Stimulated activated CD4-positive, alpha-beta T cell treated with anti-CD3 and anti-CD28 coated beads, Interleukin-12 subunit alpha, Interleukin-12 subunit beta, amount 100 ng/mL, for 24 hours (primary cell): ENCODE results near the gene CDCP2.
A peak's percentile ranks its signal among the peaks of the same experiment; 100 is the strongest.

Experiments
- DNase-seq, 2 experiments: peaks; one replicate each; pipeline ENCODE4 v3.0.0-alpha.2; 2020; ENCODE audit warnings: low read depth in 2 of 2

CDCP2 gene

GRCh38 chr1:54152696-54153095 lies at the start of gene CDCP2:
Gene CDCP2, minus strand, starts transcription at chr1:54153000. Its CDS starts 78 bp downstream, at chr1:54152922.
- DNase-seq, result no peak

DNA sequence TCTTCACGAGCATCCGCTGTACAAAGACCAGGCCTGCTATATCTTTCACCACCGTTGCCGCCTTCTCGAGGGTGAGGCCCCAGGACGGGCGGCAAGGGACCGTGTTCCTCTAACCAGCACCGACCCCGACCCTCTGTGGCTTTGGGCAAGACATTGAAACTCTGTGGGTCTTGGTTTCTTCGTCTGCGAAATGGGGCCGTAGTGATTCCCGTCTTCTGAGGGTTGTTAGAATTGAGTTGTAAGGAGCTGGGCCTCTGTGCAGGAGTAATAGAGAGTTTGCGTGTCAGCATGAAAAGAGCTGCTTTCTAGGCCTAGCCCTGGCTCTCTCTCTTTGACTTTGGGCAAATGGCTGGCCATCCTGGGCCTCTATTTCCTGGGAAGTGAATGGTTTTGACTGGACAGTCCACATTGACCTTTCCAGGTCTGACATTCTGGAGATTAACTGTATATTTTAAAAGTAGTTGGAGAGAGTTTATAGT lies 47.8 kb upstream of the CDCP2 start:
- peak in 1 of 2 experiments; percentile 6 for DNase-seq

DNA sequence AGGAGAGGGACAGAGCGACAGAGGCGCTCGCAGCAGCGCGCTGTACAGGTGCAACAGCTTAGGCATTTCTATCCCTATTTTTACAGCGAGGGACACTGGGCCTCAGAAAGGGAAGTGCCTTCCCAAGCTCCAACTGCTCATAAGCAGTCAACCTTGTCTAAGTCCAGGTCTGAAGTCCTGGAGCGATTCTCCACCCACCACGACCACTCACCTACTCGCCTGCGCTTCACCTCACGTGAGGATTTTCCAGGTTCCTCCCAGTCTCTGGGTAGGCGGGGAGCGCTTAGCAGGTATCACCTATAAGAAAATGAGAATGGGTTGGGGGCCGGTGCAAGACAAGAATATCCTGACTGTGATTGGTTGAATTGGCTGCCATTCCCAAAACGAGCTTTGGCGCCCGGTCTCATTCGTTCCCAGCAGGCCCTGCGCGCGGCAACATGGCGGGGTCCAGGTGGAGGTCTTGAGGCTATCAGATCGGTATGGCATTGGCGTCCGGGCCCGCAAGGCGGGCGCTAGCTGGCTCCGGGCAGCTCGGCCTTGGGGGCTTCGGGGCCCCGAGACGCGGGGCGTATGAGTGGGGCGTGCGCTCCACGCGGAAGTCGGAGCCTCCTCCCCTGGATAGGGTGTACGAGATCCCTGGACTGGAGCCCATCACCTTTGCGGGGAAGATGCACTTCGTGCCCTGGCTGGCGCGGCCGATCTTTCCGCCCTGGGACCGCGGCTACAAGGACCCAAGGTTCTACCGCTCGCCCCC lies 47.1 kb upstream of the CDCP2 start, which contains the start of the genes CYB5RL and MRPL37:
TSS of gene CYB5RL (minus strand) at position 266 of the 754 bp plus-strand sequence. CDS start 4,414 bp downstream, outside the sequence.
TSS of gene MRPL37 (plus strand) at position 403 of the 754 bp plus-strand sequence. CDS start at position 480, 77 bp downstream.
- DNase-seq, result peak; percentile 82 to 85

DNA sequence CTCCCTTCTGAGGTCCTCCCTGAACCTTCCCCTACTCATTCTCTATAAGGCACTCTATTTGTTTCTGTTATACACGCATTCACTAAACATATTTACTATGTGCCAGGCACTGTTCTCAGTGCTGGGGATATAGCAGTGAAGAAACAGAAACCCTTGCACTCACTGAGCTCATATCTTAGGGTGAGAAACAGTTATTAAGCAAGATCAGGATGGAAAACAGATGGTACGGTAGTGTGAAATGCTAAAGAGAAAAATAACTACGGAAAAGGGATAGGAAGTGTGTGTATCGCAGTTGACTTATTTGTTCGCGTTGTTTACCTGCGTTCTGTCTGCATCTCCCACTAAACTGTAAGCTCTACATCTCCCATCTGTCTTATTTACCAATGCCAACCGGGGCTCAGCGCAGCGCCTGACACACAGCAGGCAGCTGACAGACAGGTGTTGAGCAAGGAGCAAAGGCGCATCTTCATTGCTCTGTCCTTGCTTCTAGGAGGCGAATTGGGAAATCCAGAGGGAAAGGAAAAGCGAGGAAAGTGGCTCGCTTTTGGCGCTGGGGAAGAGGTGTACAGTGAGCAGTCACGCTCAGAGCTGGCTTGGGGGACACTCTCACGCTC lies 46.5 kb upstream of the CDCP2 start:
- no peak for DNase-seq

- DNase-seq, result no peak
Measured at GRCh38 chr1:54193453-54193852, 40.7 kb upstream of the CDCP2 start.

DNA sequence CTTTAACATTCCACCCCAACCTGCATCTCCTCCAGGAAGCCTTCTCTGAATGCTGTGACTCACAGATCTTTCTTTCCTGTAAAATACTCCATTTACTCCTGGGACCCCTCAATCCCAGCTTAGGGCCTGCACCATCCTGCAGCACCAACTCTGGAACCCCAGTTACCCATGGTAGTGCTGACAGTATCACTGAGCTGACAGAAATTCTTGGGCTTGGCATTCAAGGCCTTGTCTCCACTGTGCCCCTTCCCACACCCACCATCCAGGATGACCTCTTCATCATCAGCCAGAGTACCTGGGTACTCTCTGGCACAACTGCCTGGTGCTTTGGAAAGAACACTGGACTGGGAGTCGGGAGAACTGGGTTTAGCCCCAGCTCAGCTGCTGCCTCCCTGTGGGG lies 38.7 kb upstream of the CDCP2 start:
- DNase-seq, result no peak

DNA sequence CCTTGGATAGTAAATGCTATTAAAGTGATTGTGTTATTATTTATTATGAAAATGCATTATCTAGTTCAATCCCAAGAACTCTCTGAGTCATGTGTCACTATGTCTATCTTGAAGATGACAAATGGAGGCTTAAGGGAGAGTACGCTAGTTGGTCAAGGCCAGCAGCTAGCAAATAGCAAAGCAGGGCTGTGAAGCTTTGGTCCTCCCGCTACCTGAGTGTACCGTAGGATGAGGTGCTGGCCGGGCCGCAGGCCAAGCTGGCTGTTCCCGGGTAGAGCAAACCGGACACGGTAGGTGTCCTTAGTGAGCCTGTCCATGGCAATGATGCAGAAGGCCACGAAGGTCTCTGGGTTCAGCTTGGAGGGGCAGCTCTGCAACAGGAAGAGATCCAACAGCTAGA lies 37.7 kb upstream of the CDCP2 start:
- DNase-seq, result no peak

GRCh38 chr1:54188291-54188690 lies 35.5 kb upstream of the CDCP2 start:
- no peak for DNase-seq

DNA sequence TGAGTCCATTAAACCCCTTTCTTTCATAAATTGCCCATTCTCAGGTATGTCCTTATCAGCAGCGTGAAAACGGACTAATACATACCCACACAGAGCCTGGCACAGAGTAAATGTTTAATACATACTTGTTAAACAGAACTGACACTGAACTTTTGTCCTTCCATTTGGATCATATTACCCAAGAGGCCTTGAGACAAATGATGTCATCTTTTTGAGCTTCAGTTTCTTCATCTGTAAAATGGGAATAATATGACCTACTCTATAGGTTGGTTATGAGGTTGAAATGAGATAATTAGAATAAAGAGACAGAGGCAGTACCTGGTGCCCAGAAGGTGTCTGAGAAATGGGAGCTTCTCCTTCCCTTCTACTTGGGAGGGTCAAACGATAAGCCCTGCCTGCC lies 33.3 kb upstream of the CDCP2 start:
- DNase-seq, result no peak

GRCh38 chr1:54180701-54181360 lies 28.0 kb upstream of the CDCP2 start:
- no peak for DNase-seq

DNA sequence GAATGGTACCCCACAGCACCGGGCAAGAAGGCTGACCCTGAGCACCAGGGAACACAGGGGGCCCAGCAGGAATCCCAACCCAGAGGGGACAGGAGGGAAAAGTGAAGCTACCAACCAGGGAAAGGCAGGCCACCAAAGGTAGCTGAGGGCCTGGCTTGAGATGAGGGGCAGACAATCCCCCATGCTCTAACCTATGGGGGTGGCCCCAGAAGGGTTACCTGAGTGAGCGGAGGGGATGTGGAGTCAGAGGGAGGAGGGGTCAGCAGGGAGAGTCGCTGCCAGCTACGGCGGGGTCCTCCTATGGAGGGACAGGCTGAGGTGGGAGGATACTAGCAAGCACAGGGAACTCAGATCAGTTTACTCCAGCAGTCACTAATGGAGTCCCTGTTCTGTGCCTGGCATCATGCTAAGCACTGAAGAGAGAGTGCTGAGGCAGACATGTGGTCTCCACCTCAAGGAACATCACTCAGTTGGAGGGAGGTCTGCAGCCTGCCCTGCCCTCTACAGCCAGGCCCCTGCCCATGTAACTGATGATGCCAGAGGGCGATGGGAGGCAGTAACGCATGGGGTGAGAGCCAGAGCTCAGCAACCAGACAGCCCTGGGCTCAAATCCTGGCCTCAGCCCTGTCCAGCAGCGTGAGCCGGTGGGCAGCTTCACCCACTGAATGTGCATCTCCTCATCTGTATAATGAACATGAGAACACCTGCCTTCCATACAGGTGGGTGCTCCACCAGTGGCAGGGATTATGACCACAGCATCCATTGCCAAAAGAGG lies 25.7 kb upstream of the CDCP2 start:
- no peak for DNase-seq

- no peak for DNase-seq
Measured at GRCh38 chr1:54177726-54178125, 24.9 kb upstream of the CDCP2 start.

DNA sequence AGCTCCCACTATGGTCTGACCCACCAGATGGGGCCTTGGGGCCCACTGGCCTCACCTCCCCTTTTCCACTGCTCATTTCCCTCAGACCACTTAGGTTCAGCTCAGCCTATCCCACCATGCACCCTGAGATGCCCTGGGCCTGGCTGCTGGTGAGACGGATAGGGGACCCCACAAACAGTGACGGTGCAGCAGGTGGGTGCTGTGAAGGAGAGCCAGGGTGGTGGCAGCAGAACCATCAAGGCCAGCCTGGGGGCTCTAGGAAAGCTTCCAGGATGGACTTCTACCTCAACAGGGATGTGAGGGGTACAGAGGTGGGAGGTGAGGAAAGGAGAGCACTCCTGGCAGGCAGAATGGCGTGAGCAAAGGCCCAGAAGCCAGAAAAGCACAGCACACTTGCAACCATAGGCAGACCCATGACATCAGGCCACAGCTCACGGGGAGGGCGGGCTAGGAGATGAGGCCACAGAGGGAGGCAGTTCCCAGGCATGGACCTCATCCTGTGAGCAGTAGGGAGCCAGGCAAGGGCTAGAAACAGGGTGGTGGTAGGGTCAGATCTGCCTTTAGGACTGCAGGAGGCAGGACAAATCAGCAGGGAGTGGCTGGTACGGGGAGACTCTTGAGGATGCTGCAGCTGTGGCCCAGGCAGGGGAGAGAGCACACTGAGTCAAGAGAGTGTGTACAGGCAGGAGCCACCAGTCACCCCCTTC lies 24.0 kb upstream of the CDCP2 start:
- DNase-seq, result no peak

GRCh38 chr1:54174106-54174505 lies 21.3 kb upstream of the CDCP2 start:
- DNase-seq, result no peak

- DNase-seq, result no peak
Measured at GRCh38 chr1:54173681-54174080, 20.9 kb upstream of the CDCP2 start.

DNA sequence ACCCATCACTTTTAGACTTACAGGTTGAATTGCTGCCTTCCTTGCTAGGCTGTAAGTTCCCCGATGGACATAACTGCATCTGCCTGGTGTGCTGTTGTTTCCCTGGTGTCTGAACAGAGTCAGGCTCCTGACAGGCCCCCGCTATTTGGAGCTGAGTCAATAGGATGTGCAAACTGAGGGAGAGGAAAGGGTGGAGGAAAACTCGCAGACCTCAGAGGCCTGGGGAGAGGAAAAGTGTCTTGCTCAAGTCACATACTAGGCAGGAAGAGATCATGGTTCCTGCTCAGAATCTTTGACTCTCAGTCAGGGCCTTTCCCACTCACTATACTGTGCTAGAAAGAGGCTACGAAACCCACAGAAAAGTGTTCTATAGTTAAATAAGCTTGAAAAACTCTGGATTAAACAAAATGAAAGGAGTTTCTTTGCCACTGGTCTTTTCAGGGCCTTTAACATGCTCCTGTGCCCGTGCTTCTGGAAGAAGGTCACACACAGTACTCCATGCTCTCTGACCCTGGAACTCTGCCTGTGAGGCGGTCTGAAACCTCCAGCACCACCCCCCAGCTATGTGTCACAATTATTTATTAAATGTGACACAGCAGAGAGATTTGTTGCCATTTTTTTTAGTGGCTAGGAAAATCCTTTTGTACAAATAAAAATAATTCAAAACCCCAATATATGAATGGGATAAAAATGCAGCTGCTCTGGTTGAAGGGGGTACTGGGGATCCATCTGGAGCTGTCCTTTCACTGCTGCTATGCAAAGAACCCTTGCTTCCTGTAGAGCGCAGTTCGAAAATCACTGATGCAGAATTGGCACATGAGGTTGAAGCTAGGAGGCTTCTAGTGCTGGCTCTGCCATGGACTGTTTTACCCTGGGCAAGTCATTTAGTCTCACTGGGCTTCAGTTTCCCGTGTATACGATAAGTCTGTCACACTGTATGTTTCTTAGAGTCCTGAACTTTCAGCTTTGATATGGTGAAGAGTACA lies 20.1 kb upstream of the CDCP2 start:
- DNase-seq, result no peak

GRCh38 chr1:54171606-54172005 lies 18.8 kb upstream of the CDCP2 start:
- no peak for DNase-seq

- DNase-seq, result no peak
Measured at GRCh38 chr1:54171016-54171415, 18.2 kb upstream of the CDCP2 start.

DNA sequence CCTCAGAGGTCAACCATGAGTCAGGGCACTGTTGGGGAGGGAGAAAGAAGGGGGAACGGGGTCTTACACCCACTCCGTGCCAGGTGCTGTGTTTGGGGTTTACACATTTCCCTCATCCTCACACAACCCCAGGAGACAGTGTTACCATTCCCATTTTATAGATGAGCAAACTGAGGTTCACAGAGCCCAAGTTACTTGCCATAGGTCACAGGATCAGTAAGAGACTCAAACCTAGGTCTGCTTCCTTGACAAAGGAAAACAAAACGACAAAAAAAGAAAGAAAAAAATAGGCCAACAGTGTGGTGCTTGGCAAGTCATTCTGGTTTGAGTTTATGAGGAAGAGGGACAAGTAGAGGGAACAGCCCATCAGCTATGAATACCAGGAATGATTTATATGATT lies 16.3 kb upstream of the CDCP2 start:
- DNase-seq, result no peak
